Heart left ventricle (tissue), 13 donors: ENCODE measurements around the gene YY1.

ENCODE experiments used
- POLR2A ChIP-seq, 2 donors: fragments of 450-650 bp; IDR thresholded peaks; one replicate each; pipeline ENCODE4 v1.6.1; 2017; ENCODE audit warnings: antibody characterized with exemption in 2 of 2, mild to moderate bottlenecking in 2 of 2, moderate library complexity in 2 of 2
- TF ChIP-seq, protein P1 (sequence below), 12 donors: fragments of 200-600 bp; sonication (generic) in 4 of 12; IDR thresholded peaks; one replicate each; pipeline versions ENCODE4 v1.5.0 to v1.8.0; 2018 to 2022; ENCODE audit warnings: antibody characterized with exemption in 12 of 12, mild to moderate bottlenecking in 5 of 12
- donor health status: ischemic (EF 13 %, LVEDD 7.1; RV severe dilation, severe dysfunction).
- donor health status: DM: no; HTN: yes; CAD: no.
- donor health status: DM: no; HTN: no; CAD: no.
- donor health status: ischemic (EF 25% LVEDD 6.9; RV normal size, moderate dysfunction).
- donor health status: ischemic (EF 25% LVEDD 5.7; RV mildly dilated, moderate dysfunction).
- donor health status: ischemic (EF 35%, LVEDD 5.7; RV mildly dilated, moderate dysfunction).
- donor health status: nonischemic (EF 11% LVEDD 7.7; RV severe dilation, severe dysfunction).
- donor health status: DM: yes; HTN: yes; CAD: no.
- donor health status: PGD.
- donor health status: ischemic (EF 29% LVEDD 5.4; RV normal size, mild dysfunction).
- donor health status: nonischemic (EF 23%, LVEDD 6.1; RV moderate dilation, normal function).

DNA sequence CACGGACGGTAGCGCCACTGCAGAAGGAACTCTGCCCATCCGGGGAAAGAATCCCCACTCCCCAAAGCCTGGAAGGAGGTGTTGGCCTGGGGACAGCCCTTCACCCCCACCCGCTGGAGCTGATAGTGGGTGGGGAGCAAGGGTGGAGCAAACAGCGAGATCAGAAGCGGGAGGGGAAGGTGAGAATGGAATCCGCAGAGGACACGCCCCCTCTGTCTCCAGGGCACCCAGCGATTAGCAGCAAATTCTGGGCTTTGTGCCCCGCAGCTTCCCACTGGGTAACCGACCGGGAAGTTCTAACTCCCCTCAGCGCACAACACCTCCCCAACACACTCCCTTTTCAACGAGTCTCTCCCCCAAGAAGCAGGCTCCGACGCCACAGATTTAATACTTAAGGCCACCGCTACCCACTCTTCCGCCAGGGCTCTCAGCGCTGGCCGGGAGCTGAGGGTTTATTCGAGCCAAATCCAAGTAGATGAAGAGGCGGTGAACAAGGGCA is 65.9 kb downstream of the YY1 start:
- TF ChIP-seq, protein P1, sequence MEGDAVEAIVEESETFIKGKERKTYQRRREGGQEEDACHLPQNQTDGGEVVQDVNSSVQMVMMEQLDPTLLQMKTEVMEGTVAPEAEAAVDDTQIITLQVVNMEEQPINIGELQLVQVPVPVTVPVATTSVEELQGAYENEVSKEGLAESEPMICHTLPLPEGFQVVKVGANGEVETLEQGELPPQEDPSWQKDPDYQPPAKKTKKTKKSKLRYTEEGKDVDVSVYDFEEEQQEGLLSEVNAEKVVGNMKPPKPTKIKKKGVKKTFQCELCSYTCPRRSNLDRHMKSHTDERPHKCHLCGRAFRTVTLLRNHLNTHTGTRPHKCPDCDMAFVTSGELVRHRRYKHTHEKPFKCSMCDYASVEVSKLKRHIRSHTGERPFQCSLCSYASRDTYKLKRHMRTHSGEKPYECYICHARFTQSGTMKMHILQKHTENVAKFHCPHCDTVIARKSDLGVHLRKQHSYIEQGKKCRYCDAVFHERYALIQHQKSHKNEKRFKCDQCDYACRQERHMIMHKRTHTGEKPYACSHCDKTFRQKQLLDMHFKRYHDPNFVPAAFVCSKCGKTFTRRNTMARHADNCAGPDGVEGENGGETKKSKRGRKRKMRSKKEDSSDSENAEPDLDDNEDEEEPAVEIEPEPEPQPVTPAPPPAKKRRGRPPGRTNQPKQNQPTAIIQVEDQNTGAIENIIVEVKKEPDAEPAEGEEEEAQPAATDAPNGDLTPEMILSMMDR (IDR thresholded peaks at IDR 0.05) = no peak
- TF ChIP-seq POLR2A (IDR thresholded peaks at IDR 0.05) = no peak
